Measurements from ENCODE around the gene WWC2. TPM values are rescaled to one million over a fixed set of nuclear protein-coding genes. Genes with fewer than 3 reads are reported as not detected.

WWC2 gene
- polyA plus RNA-seq, 2 of the 4 experiments (the other 2 are of a cell fraction) = 14.9 to 26.9 TPM

- DNase-seq (ENCODE audit: low read depth in 1 of 2, low spot score in 1 of 2) = no peak
- no peak for TF ChIP-seq RFX5 (IDR thresholded peaks at IDR 0.05)
- TF ChIP-seq RAD21 (conservative IDR thresholded peaks at IDR 0.05 in 1 of 2, IDR thresholded peaks at IDR 0.05 in 1 of 2) = peak in 1 of 2 experiments; percentile 18; a peak in 1 of 5 replicates
- no peak for FAIRE-seq
- CTCF ChIA-PET = interaction anchor here (0.7 kb wide), 1 partner anchor 204 kb away, joined by 3 read pairs; no protein-coding TSS in a partner anchor
- H3K9me3 ChIP-seq = no peaks in the 10 kb centered on the region
- POLR2A ChIA-PET = no interaction called here
- peaks cover 17% of the 10 kb centered on the region for H3K4me1 ChIP-seq
- no peak overlapping the region for H3K4me3 ChIP-seq
- no peak overlapping the region for H3K27ac ChIP-seq
- peak overlapping the region; percentile 40 for H3K4me2 ChIP-seq
- WGBS (ENCODE audit: missing lambda C conversion rate) = 82% methylated on average over 1 of the region's 1 CpG
- peak in 1 of 2 experiments; percentile 53; a peak in 2 of 6 replicates for ATAC-seq
These were observed 42.9 kb downstream of the WWC2 start for GRCh38 chr4:183141997-183142396.

GRCh38 chr4:183142571-183143550 lies 43.8 kb downstream of the WWC2 start:
- FAIRE-seq (no peak), ATAC-seq (peak in 1 of 2 experiments; percentile 78; a peak in 3 of 6 replicates), DNase-seq (ENCODE audit: low read depth in 1 of 2, low spot score in 1 of 2) (peak in 1 of 2 experiments; percentile 8)
- no peaks in the 10 kb centered on the region for H3K9me3 ChIP-seq
- H3K27ac ChIP-seq = no peak overlapping the region
- peaks cover 17% of the 10 kb centered on the region for H3K4me1 ChIP-seq
- ChIA-PET POLR2A (no interaction called here), CTCF (no interaction called here)
- no peak for TF ChIP-seq CHD2 (IDR thresholded peaks at IDR 0.05; ENCODE audit: low read length, partially characterized antibody)
- 36% methylated on average over 6 of the region's 6 CpGs for WGBS (ENCODE audit: missing lambda C conversion rate)
- peak overlapping the region; percentile 40 for H3K4me2 ChIP-seq
- no peak overlapping the region for H3K4me3 ChIP-seq

- no peak for FAIRE-seq
- H3K4me1 ChIP-seq = peaks cover 17% of the 10 kb centered on the region
- no peak overlapping the region for H3K4me2 ChIP-seq
- no peak for ATAC-seq
- no peak for TF ChIP-seq POLR2AphosphoS2 (conservative IDR thresholded peaks at IDR 0.05; ENCODE audit: low read length)
- TF ChIP-seq HOXA7 (CRISPR knock-in tag; IDR thresholded peaks at IDR 0.05) = no peak
- TF ChIP-seq HEYL (CRISPR knock-in tag; IDR thresholded peaks at IDR 0.05) = no peak
- ChIA-PET CTCF (no interaction called here), POLR2A (no interaction called here)
- no peak overlapping the region for H3K27ac ChIP-seq
- no peak for DNase-seq (ENCODE audit: low read depth in 1 of 2, low spot score in 1 of 2)
- H3K9me3 ChIP-seq = no peaks in the 10 kb centered on the region
- H3K4me3 ChIP-seq = no peak overlapping the region
- 96% methylated on average over 6 of the region's 6 CpGs for WGBS (ENCODE audit: missing lambda C conversion rate)
These were observed 45.7 kb downstream of the WWC2 start for GRCh38 chr4:183144787-183145186.

GRCh38 chr4:183145773-183146172 lies 46.7 kb downstream of the WWC2 start:
- Histone ChIP-seq H3K27ac (no peak overlapping the region), H3K4me3 (no peak overlapping the region), H3K4me2 (no peak overlapping the region), H3K9me3 (no peaks in the 10 kb centered on the region), H3K4me1 (peaks cover 17% of the 10 kb centered on the region)
- POLR2A ChIA-PET = no interaction called here
- ATAC-seq (no peak), DNase-seq (ENCODE audit: low read depth in 1 of 2, low spot score in 1 of 2) (no peak), FAIRE-seq (no peak)
- CTCF ChIA-PET = interaction anchor here (0.6 to 1.1 kb wide), 2 partner anchors 89 to 103 kb away, joined by 3 read pairs; no protein-coding TSS in a partner anchor
- WGBS (ENCODE audit: missing lambda C conversion rate) = 85% methylated on average over 2 of the region's 2 CpGs
- TF ChIP-seq HOXB13 (CRISPR knock-in tag; IDR thresholded peaks at IDR 0.05; ENCODE audit: low read depth) (no peak), PHF8 (IDR thresholded peaks at IDR 0.05; ENCODE audit: borderline replicate concordance, low read depth) (no peak), CEBPB (IDR thresholded peaks at IDR 0.05) (no peak), RARB (CRISPR knock-in tag; IDR thresholded peaks at IDR 0.05) (no peak)

GRCh38 chr4:183146478-183146877 lies 47.4 kb downstream of the WWC2 start:
- no peaks in the 10 kb centered on the region for H3K9me3 ChIP-seq
- H3K4me3 ChIP-seq = no peak overlapping the region
- ATAC-seq (no peak), FAIRE-seq (no peak), DNase-seq (ENCODE audit: low read depth in 1 of 2, low spot score in 1 of 2) (no peak)
- ChIA-PET POLR2A (no interaction called here), CTCF (interaction anchor here (1.1 kb wide), 1 partner anchor 103 kb away, joined by 3 read pairs; no protein-coding TSS in a partner anchor)
- no peak overlapping the region for H3K4me2 ChIP-seq
- no peak overlapping the region for H3K27ac ChIP-seq
- WGBS (ENCODE audit: missing lambda C conversion rate) = 77% methylated on average over 4 of the region's 4 CpGs
- TF ChIP-seq BHLHE40 (IDR thresholded peaks at IDR 0.05; ENCODE audit: low read depth, low read length) (no peak), HMGXB4 (CRISPR knock-in tag; IDR thresholded peaks at IDR 0.05; ENCODE audit: borderline replicate concordance) (no peak), ZNF302 (CRISPR knock-in tag; IDR thresholded peaks at IDR 0.05) (no peak), FOSL2 (IDR thresholded peaks at IDR 0.05) (no peak), FOSL2 (CRISPR knock-in tag; IDR thresholded peaks at IDR 0.05) (no peak), POLR2A (IDR thresholded peaks at IDR 0.05; ENCODE audit: low read length) (no peak), EP300 (IDR thresholded peaks at IDR 0.05) (no peak)
- peaks cover 17% of the 10 kb centered on the region for H3K4me1 ChIP-seq

Data from A549 (cell line).